ENCODE results near the gene PELI2. TPM values are rescaled to one million over a fixed set of nuclear protein-coding genes. Genes with fewer than 3 reads are reported as not detected.
A peak's percentile ranks its signal among the peaks of the same experiment; 100 is the strongest.

PELI2 gene
- total and polyA plus RNA-seq, 2 of the 4 experiments (the other 2 are of a cell fraction): 6.0 to 36.7 TPM

- no peak overlapping the region for H3K18ac ChIP-seq (ENCODE audit: low read depth, low read length)
- no peak overlapping the region for H3K27ac ChIP-seq (ENCODE audit: insufficient read depth, low read length)
- CTCF ChIA-PET: interaction anchor here (0.8 kb wide), 1 partner anchor 11 kb away, joined by 3 read pairs; no protein-coding TSS in a partner anchor
- H3K9me1 ChIP-seq (ENCODE audit: insufficient read depth, low read length): peaks cover 6% of the 10 kb centered on the region; the same call in 1 of the 2 replicates
- H2BK5ac ChIP-seq (ENCODE audit: low read depth, low read length, poor library complexity, severe bottlenecking): no peak overlapping the region
- dilution Hi-C loops (cut with HindIII; ENCODE audit: low sequenced_read_pairs, unreplicated experiment) (no loop called here), in situ Hi-C loops (cut with MboI; ENCODE audit: low sequenced_read_pairs) (no loop called here), intact Hi-C loops (cut with micrococcal nuclease) (no loop called here)
- peak overlapping the region; percentile 40; the same call in 1 of the 2 replicates for H2AK5ac ChIP-seq (ENCODE audit: low read depth, low read length)
- H2AK9ac ChIP-seq (replicated peaks; ENCODE audit: low read depth, low read length, poor library complexity): no peak overlapping the region
- DNase-seq (no peak), ATAC-seq (ENCODE audit: low read depth) (no peak)
- BruUV-seq (replicated peaks): no TSS peak
- H4K91ac ChIP-seq (ENCODE audit: insufficient read depth, low read depth, low read length): no peak overlapping the region; the same call in 1 of the 2 replicates
- no peak overlapping the region for H3K4me2 ChIP-seq (ENCODE audit: low read depth, low read length)
- H3K27me3 ChIP-seq (ENCODE audit: control insufficient read depth, insufficient read depth, low read length): no peaks in the 10 kb centered on the region
- no peak overlapping the region; the same call in 1 of the 2 replicates for H3K14ac ChIP-seq (replicated peaks; ENCODE audit: low read depth, low read length)
- H3K9me3 ChIP-seq (ENCODE audit: control insufficient read depth, insufficient read depth, low read length): no peaks in the 10 kb centered on the region
- H3K4me1 ChIP-seq (ENCODE audit: control insufficient read depth, insufficient read depth, low read length): peaks cover 3% of the 10 kb centered on the region
- H4K5ac ChIP-seq (ENCODE audit: low read depth, low read length): no peak overlapping the region
- H3K56ac ChIP-seq (ENCODE audit: extremely low read depth, insufficient read depth, low read length): no peak overlapping the region
- no peaks in the 10 kb centered on the region for H3K79me1 ChIP-seq (ENCODE audit: low read depth in 1 of 2, low read length in 2 of 2)
- no peak for TF ChIP-seq CEBPB (IDR thresholded peaks at IDR 0.05; ENCODE audit: low read depth, low read length)
- no peak for TF ChIP-seq NFE2L2 (IDR thresholded peaks at IDR 0.05; ENCODE audit: low read depth, low read length)
- TF ChIP-seq MXI1 (IDR thresholded peaks at IDR 0.05; ENCODE audit: borderline replicate concordance, low read depth, low read length): no peak
- TF ChIP-seq RAD21 (IDR thresholded peaks at IDR 0.05; ENCODE audit: low read length): no peak
- no peak for TF ChIP-seq RCOR1 (IDR thresholded peaks at IDR 0.05; ENCODE audit: insufficient replicate concordance, low read length)
- no peak for TF ChIP-seq MAFK (IDR thresholded peaks at IDR 0.05; ENCODE audit: low read depth, low read length)
- H3K4ac ChIP-seq (ENCODE audit: low read depth, low read length): no peak overlapping the region; the same call in 1 of the 2 replicates
- H3K9ac ChIP-seq (ENCODE audit: low read depth, low read length): no peak overlapping the region
- no peak overlapping the region for H2BK120ac ChIP-seq (ENCODE audit: low read depth, low read length)
- no peak overlapping the region for H2BK15ac ChIP-seq (ENCODE audit: low read depth, low read length)
- POLR2A ChIA-PET (ENCODE audit: unreplicated experiment): no interaction called here
- no peaks in the 10 kb centered on the region for H3K36me3 ChIP-seq (ENCODE audit: control insufficient read depth, insufficient read depth, low read length)
- WGBS, 2 experiments (ENCODE audit: extremely low coverage in 2 of 2, insufficient read length in 1 of 2): no CpG with 5 or more reads among the region's 3 CpGs
- no peaks in the 10 kb centered on the region for H4K20me1 ChIP-seq (ENCODE audit: insufficient read depth, low read length)
- H3K23ac ChIP-seq (ENCODE audit: low read depth, low read length): no peak overlapping the region
- H4K8ac ChIP-seq (ENCODE audit: low read depth in 2 of 2, low read length in 2 of 2): no peak overlapping the region
- H3K4me3 ChIP-seq (ENCODE audit: insufficient read depth, low read depth, low read length): no peak overlapping the region
- no peak overlapping the region for H2AFZ ChIP-seq (replicated peaks; ENCODE audit: low read length, poor library complexity)
- peak overlapping the region; percentile 5; the same call in 1 of the 2 replicates for H2BK20ac ChIP-seq (ENCODE audit: low read depth, low read length)
These were observed 195.6 kb downstream of the PELI2 start for GRCh38 chr14:56313789-56314188.
